Activated CD8-positive, alpha-beta memory T cell treated with anti-CD3 and anti-CD28 coated beads, Interleukin-2, amount 50 U/mL, for 24 hours (primary cell): Measurements from ENCODE around the gene SVBP.
"Not testable (repeated sequence)": the region's sequence is repeated elsewhere in the genome, so short reads cannot be mapped to it uniquely, and the experiment has no call there.

Source experiments
- DNase-seq: peaks from one replicate; pipeline ENCODE4 v3.0.0-alpha.2; 2020; ENCODE audit errors: extremely low read depth

The SVBP gene

GRCh38 chr1:42841440-42842147 is 24.4 kb upstream of the SVBP start:
- no peak for DNase-seq

- no peak for DNase-seq
Measured at GRCh38 chr1:42841010-42841409, 23.8 kb upstream of the SVBP start.

GRCh38 chr1:42838482-42839190 is 21.4 kb upstream of the SVBP start:
- no peak for DNase-seq

- DNase-seq, result no peak
Measured at GRCh38 chr1:42837709-42838108, 20.5 kb upstream of the SVBP start.

- DNase-seq, result no peak
Measured at GRCh38 chr1:42835422-42835821, 18.2 kb upstream of the SVBP start.

GRCh38 chr1:42834803-42835202 is 17.6 kb upstream of the SVBP start:
- no peak for DNase-seq

GRCh38 chr1:42833981-42834380 is 16.8 kb upstream of the SVBP start:
- no peak for DNase-seq

GRCh38 chr1:42832641-42833240 is 15.5 kb upstream of the SVBP start:
- no peak for DNase-seq

GRCh38 chr1:42831273-42831672 is 14.1 kb upstream of the SVBP start:
- DNase-seq, result no peak

GRCh38 chr1:42830631-42831030 is 13.4 kb upstream of the SVBP start:
- no peak for DNase-seq

- no peak for DNase-seq
Measured at GRCh38 chr1:42825036-42825851, 8.0 kb upstream of the SVBP start.

GRCh38 chr1:42824481-42825035 is 7.4 kb upstream of the SVBP start:
- no peak for DNase-seq

GRCh38 chr1:42822800-42823392 is 5.7 kb upstream of the SVBP start:
- no peak for DNase-seq

GRCh38 chr1:42821690-42822089 is 4.5 kb upstream of the SVBP start:
- DNase-seq, result no peak

GRCh38 chr1:42820813-42821212 is 3.6 kb upstream of the SVBP start:
- DNase-seq, result no peak

GRCh38 chr1:42817976-42818375 is 779 bp upstream of the SVBP start:
- no peak for DNase-seq

GRCh38 chr1:42817440-42817767 is 207 bp upstream of the SVBP start:
- no peak for DNase-seq

GRCh38 chr1:42815941-42816584 is 1.1 kb downstream of the SVBP start:
- no peak for DNase-seq

GRCh38 chr1:42814815-42815214 is 2.4 kb downstream of the SVBP start:
- not testable (repeated sequence) for DNase-seq

GRCh38 chr1:42807056-42807668 is 10.0 kb downstream of the SVBP start:
- no peak for DNase-seq

- DNase-seq, result no peak
Measured at GRCh38 chr1:42806593-42806992, 10.6 kb downstream of the SVBP start.
